Motor neuron (in vitro differentiated cells): ENCODE data around the gene SLC25A24. TPM values are rescaled to one million over a fixed set of nuclear protein-coding genes. Genes with fewer than 3 reads are reported as not detected.
"Not testable (repeated sequence)": the region's sequence is repeated elsewhere in the genome, so short reads cannot be mapped to it uniquely, and the experiment has no call there.

Experiments used
- ATAC-seq, 8 experiments: fragments of 200-7000 bp; cut with Tn5 transposase; replicated peaks in 6 of 8; 2 replicates each; pipeline ENCODE4 v1.8.0; 2021; ENCODE audit warnings: mild to moderate bottlenecking in 8 of 8, moderate library complexity in 8 of 8
- H3K27ac ChIP-seq, 2 donors: fragments of 250-450 bp; sonication (Bioruptor Pico); 2 replicates each; pipeline ENCODE4 v1.9.0; 2021; ENCODE audit warnings: antibody characterized with exemption in 2 of 2, mild to moderate bottlenecking in 2 of 2, moderate library complexity in 1 of 2
- H3K4me1 ChIP-seq, 2 donors: fragments of 250-450 bp; sonication (Bioruptor Pico); replicated peaks in 1 of 2; 2 replicates each; pipeline ENCODE4 v1.6.1; 2021; ENCODE audit warnings: antibody characterized with exemption in 2 of 2, mild to moderate bottlenecking in 2 of 2, moderate library complexity in 1 of 2
- H3K4me3 ChIP-seq, 5 donors: fragments of 250-450 bp; sonication (Bioruptor Pico); 2 replicates each; pipeline ENCODE4 v1.9.0; 2021; ENCODE audit warnings: antibody characterized with exemption in 5 of 5, mild to moderate bottlenecking in 5 of 5, moderate library complexity in 4 of 5
- WGBS, 10 experiments: fragments of 450-650 bp; shearing (Covaris generic); methylation state at CpG; one replicate each; pipeline ENCODE4 v1.0.0; 2022; 5-methylcytosine and 5-hydroxymethylcytosine counted together
- in situ Hi-C, 9 experiments: fragments of 400-800 bp; cut with MboI; loops; one replicate each; pipeline ENCODE4 v1.15.0; 2021; ENCODE audit warnings: low sequenced_read_pairs in 9 of 9, low pct_unique_long_range_greater_than_20kb in 2 of 9; ENCODE audit not compliant: unreplicated experiment in 9 of 9
- total RNA-seq, 8 experiments: library from RNA; unstranded; fragments of 300-600 nt; gene quantifications; 2 replicates each; pipeline versions ENCODE4 v1.2.3 to v1.2.4, GENCODE V29; 2022

SLC25A24 gene
- 10 to 100 TPM in 6 of 8 experiments, 1 to 10 TPM in 2; 1.2 to 42.1 (median 23.5) TPM for total RNA-seq

- Histone ChIP-seq H3K4me1 (peaks cover 9 to 17% of the 10 kb centered on the region in 2 donors), H3K27ac (peak within 1 kb of the TSS; percentile 68 to 84), H3K4me3 (peak within 1 kb of the TSS; percentile 74 to 89 (median 82))
- WGBS, 10 experiments: 0 to 1% (median 0%) methylated on average over 2 to 37 of the region's 97 CpGs; no CpG with 5 or more reads in 5 of the 10 experiments
- in situ Hi-C loops: loop anchor here in 2 of 9 experiments (25.0 kb wide), 2 partner anchors 437 to 487 kb away; partner anchors contain the start of gene PRPF38B (in 1 of the 2)
- ATAC-seq: peak; percentile 92 to 98 (median 96)
Measured at GRCh38 chr1:108199781-108200686, at the start of gene SLC25A24. TSS of gene SLC25A24 (minus strand) at chr1:108200343. CDS start at chr1:108200138, 205 bp downstream.

GRCh38 chr1:108243976-108244375 lies 43.8 kb upstream of the SLC25A24 start, which contains the start of gene NBPF4:
TSS of gene NBPF4 (minus strand) at chr1:108244076. CDS start at chr1:108243761, 315 bp downstream.
- in situ Hi-C loops, ATAC-seq, H3K27ac ChIP-seq, H3K4me1 ChIP-seq, H3K4me3 ChIP-seq: not testable (repeated sequence)
- no CpG with 5 or more reads among the region's 3 CpGs for WGBS, 10 experiments

- H3K4me3 ChIP-seq, H3K4me1 ChIP-seq, in situ Hi-C loops, H3K27ac ChIP-seq: not testable (repeated sequence)
- no CpG with 5 or more reads among the region's 2 CpGs for WGBS, 10 experiments
- peak in 4 of 8 experiments; percentile 31 to 89 (median 78) for ATAC-seq
Measured at GRCh38 chr1:108239426-108239825, 39.3 kb upstream of the SLC25A24 start.

GRCh38 chr1:108235308-108235707 lies 35.2 kb upstream of the SLC25A24 start:
- no CpG with 5 or more reads among the region's 2 CpGs for WGBS, 10 experiments
- H3K27ac ChIP-seq, ATAC-seq: not testable (repeated sequence)

GRCh38 chr1:108232183-108232582 lies 32.0 kb upstream of the SLC25A24 start:
- WGBS, 10 experiments: no CpG with 5 or more reads among the region's 3 CpGs
- H3K27ac ChIP-seq, in situ Hi-C loops, H3K4me3 ChIP-seq, ATAC-seq, H3K4me1 ChIP-seq: not testable (repeated sequence)

More at GRCh38 chr1:108235308-108235707, 35.2 kb upstream of the SLC25A24 start:
- in situ Hi-C loops, H3K4me1 ChIP-seq, H3K4me3 ChIP-seq: not testable (repeated sequence)

GRCh38 chr1:108229976-108230375 lies 29.8 kb upstream of the SLC25A24 start:
- WGBS, 10 experiments: no CpG with 5 or more reads among the region's 3 CpGs
- H3K4me1 ChIP-seq, H3K4me3 ChIP-seq, H3K27ac ChIP-seq, in situ Hi-C loops: not testable (repeated sequence)
- peak in 6 of 8 experiments; percentile 17 to 87 (median 71) for ATAC-seq

- in situ Hi-C loops, H3K27ac ChIP-seq, H3K4me1 ChIP-seq, H3K4me3 ChIP-seq: not testable (repeated sequence)
- peak in 3 of 8 experiments; percentile 40 to 57 (median 53) for ATAC-seq
- no CpG with 5 or more reads among the region's 7 CpGs for WGBS, 10 experiments
Measured at GRCh38 chr1:108227772-108228171, 27.6 kb upstream of the SLC25A24 start.

GRCh38 chr1:108226855-108227254 lies 26.7 kb upstream of the SLC25A24 start:
- WGBS, 10 experiments: no CpG with 5 or more reads among the region's 4 CpGs
- H3K4me1 ChIP-seq, H3K4me3 ChIP-seq, in situ Hi-C loops, H3K27ac ChIP-seq, ATAC-seq: not testable (repeated sequence)

- WGBS, 10 experiments: 100% methylated on average over 1 of the region's 7 CpGs; no CpG with 5 or more reads in 9 of the 10 experiments
- not testable (repeated sequence) for H3K4me3 ChIP-seq, H3K4me1 ChIP-seq, ATAC-seq, H3K27ac ChIP-seq
- in situ Hi-C loops: loop anchor here in 2 of 9 experiments (25.0 kb wide), 2 partner anchors 414 to 464 kb away; partner anchors contain the start of gene PRPF38B (in 1 of the 2)
Measured at GRCh38 chr1:108223226-108223625, 23.1 kb upstream of the SLC25A24 start.

- in situ Hi-C loops: loop anchor here in 2 of 9 experiments (25.0 kb wide), 2 partner anchors 420 to 470 kb away; partner anchors contain the start of gene PRPF38B (in 1 of the 2)
- H3K27ac ChIP-seq, H3K4me1 ChIP-seq, ATAC-seq, H3K4me3 ChIP-seq: not testable (repeated sequence)
- WGBS, 10 experiments: 80 to 95% (median 92%) methylated on average over 1 to 12 of the region's 14 CpGs; no CpG with 5 or more reads in 6 of the 10 experiments
Measured at GRCh38 chr1:108217515-108218174, 17.5 kb upstream of the SLC25A24 start.

- H3K27ac ChIP-seq, ATAC-seq, H3K4me1 ChIP-seq, H3K4me3 ChIP-seq: not testable (repeated sequence)
- WGBS, 10 experiments: 64 to 90% (median 76%) methylated on average over 1 of the region's 2 CpGs; no CpG with 5 or more reads in 6 of the 10 experiments
- in situ Hi-C loops: loop anchor here in 2 of 9 experiments (25.0 kb wide), 2 partner anchors 420 to 470 kb away; partner anchors contain the start of gene PRPF38B (in 1 of the 2)
Measured at GRCh38 chr1:108217007-108217406, 16.9 kb upstream of the SLC25A24 start.

- 50 to 82% (median 65%) methylated on average over 1 to 3 of the region's 6 CpGs; no CpG with 5 or more reads in 5 of the 10 experiments for WGBS, 10 experiments
- H3K27ac ChIP-seq, H3K4me1 ChIP-seq, H3K4me3 ChIP-seq: not testable (repeated sequence)
- ATAC-seq: peak in 3 of 8 experiments; percentile 32 to 79 (median 64)
- in situ Hi-C loops: loop anchor here in 2 of 9 experiments (25.0 kb wide), 2 partner anchors 421 to 471 kb away; partner anchors contain the start of gene PRPF38B (in 1 of the 2)
Measured at GRCh38 chr1:108216028-108216890, 16.1 kb upstream of the SLC25A24 start.
